ENCODE measurements around the gene CHMP5. TPM values are rescaled to one million over a fixed set of nuclear protein-coding genes. Genes with fewer than 3 reads are reported as not detected.

Gene CHMP5
- total RNA-seq, 1 experiment from 2014 or later: 47.6 TPM

DNA sequence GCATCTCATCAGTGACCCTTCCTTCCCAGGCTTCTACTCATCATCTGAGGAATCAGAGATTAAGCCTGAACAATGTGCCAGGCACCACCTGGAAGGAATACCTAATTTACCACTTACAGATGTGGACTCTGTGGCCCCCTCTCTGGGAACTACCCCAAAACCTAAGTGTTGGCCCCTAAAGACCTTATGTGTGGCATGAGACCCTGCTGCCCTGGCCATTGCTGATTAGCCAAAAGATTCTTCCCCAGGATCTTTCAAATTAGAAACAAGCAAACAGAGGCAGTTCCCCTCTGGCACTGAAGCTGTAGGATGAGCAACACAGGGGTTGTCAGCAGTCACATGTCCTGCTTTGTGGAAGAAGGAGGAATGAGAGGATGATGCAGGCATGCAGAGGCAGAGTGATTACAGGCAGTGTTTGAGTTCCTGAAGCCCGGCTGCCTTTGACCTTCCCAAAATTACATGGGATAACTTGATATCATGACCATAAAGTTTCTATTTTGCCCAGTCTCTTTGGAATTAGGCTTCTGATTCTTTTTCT is 14.3 kb upstream of the CHMP5 start:
- Histone ChIP-seq H2BK5ac (ENCODE audit: insufficient read length, low read length) (no peak overlapping the region), H2AK5ac (ENCODE audit: insufficient read length, low read length) (no peak overlapping the region), H3K27me3 (ENCODE audit: insufficient read depth, low read length) (no peaks in the 10 kb centered on the region), H3K18ac (ENCODE audit: insufficient read length, low read depth, low read length) (no peak overlapping the region), H2BK15ac (ENCODE audit: low read depth, low read length) (no peak overlapping the region), H2BK20ac (ENCODE audit: low read depth, low read length, poor library complexity, severe bottlenecking) (no peak overlapping the region), H3K23me2 (ENCODE audit: insufficient read length, low read depth, low read length, poor library complexity, severe bottlenecking) (no peaks in the 10 kb centered on the region), H3K56ac (ENCODE audit: insufficient read length, low read depth, low read length) (no peak overlapping the region), H4K5ac (ENCODE audit: insufficient read length, low read depth, low read length) (no peak overlapping the region), H2BK120ac (ENCODE audit: low read depth, low read length, poor library complexity, severe bottlenecking) (no peak overlapping the region), H3K9me3 (ENCODE audit: control insufficient read depth, low read depth, low read length) (no peaks in the 10 kb centered on the region), H4K91ac (ENCODE audit: insufficient read length, low read depth, low read length) (no peak overlapping the region), H3K14ac (ENCODE audit: insufficient read depth, low read length) (no peak overlapping the region), H3K4ac (ENCODE audit: low read depth, low read length) (no peak overlapping the region), H4K8ac (replicated peaks; ENCODE audit: insufficient read length, low read depth, low read length) (no peak overlapping the region), H2AFZ (ENCODE audit: low read length) (no peak overlapping the region), H3K27ac (ENCODE audit: insufficient read length, low read depth, low read length) (no peak overlapping the region), H3K4me2 (ENCODE audit: insufficient read depth, insufficient read length, low read length) (no peak overlapping the region), H2BK12ac (ENCODE audit: insufficient read length, low read depth, low read length) (no peak overlapping the region), H3K79me1 (ENCODE audit: insufficient read depth, low read depth, low read length, poor library complexity, severe bottlenecking) (no peaks in the 10 kb centered on the region), H3K9ac (ENCODE audit: extremely low read depth, insufficient read length, low read length) (no peak overlapping the region), H3K23ac (ENCODE audit: insufficient read length, low read depth, low read length) (no peak overlapping the region), H3T11ph (ENCODE audit: low read length) (no peak overlapping the region), H3K4me1 (ENCODE audit: insufficient read depth, low read length) (no peaks in the 10 kb centered on the region), H3K79me2 (ENCODE audit: insufficient read depth, low read length) (no peaks in the 10 kb centered on the region), H4K20me1 (ENCODE audit: control insufficient read depth, insufficient read depth, insufficient read length) (no peaks in the 10 kb centered on the region)
- no peaks in the 10 kb centered on the region; a peak in 1 of 5 replicates for H3K9me3 Mint-ChIP-seq
- WGBS (ENCODE audit: extremely low coverage, insufficient read length, low lambda C conversion rate): no CpG with 5 or more reads among the region's 1 CpG
- H3K36me3 Mint-ChIP-seq (ENCODE audit: insufficient read depth in 1 of 3, low read depth in 3 of 3): peaks cover 22 to 46% (median 24%) of the 10 kb centered on the region in 3 experiments
- no peak for TF ChIP-seq CTCF (conservative IDR thresholded peaks at IDR 0.05)
- H3K27me3 Mint-ChIP-seq (ENCODE audit: low read depth): no peaks in the 10 kb centered on the region
- no peak overlapping the region for H3K4me3 Mint-ChIP-seq
- DNase-seq: no peak
- H3K4me1 Mint-ChIP-seq: no peaks in the 10 kb centered on the region
- H3K27ac Mint-ChIP-seq: peak overlapping the region in 1 of 3 experiments; percentile 14; a peak in 1 of 7 replicates

Measured in H9 (cell line).